WTC11 (cell line): ENCODE data around the gene ARAP2. TPM values are rescaled to one million over a fixed set of nuclear protein-coding genes. Genes with fewer than 3 reads are reported as not detected.

ENCODE experiments used
- ATAC-seq: fragments of 200-7000 bp; cut with Tn5 transposase; 2 replicates; pipeline ENCODE4 v1.10.0; 2021; ENCODE audit warnings: mild to moderate bottlenecking, moderate library complexity
- CTCF ChIA-PET: fragments of 300-600 bp; sonication (Branson Sonifier 250); formaldehyde crosslinking; loops from one replicate; lab custom pipeline; 2021; ENCODE audit warnings: antibody characterized with exemption; lab: Charles Lee
- POLR2A ChIA-PET: fragments of 350-600 bp; sonication (Branson Sonifier 250); formaldehyde crosslinking; loops from one replicate; lab custom pipeline; 2021; ENCODE audit warnings: antibody characterized with exemption; lab: Charles Lee
- DNase-seq: peaks from one replicate; pipeline ENCODE4 v3.0.0; 2021; ENCODE audit warnings: low spot score
- H3K27ac Mint-ChIP-seq: 2 replicates; pipeline ENCODE4 v1.8.0; 2021; ENCODE audit warnings: mixed read lengths
- H3K27me3 Mint-ChIP-seq: 2 replicates; pipeline ENCODE4 v1.8.0; 2021; ENCODE audit warnings: low read depth, mild to moderate bottlenecking, moderate library complexity, mixed read lengths
- H3K36me3 Mint-ChIP-seq: 2 replicates; pipeline ENCODE4 v1.8.0; 2021; ENCODE audit warnings: mixed read lengths
- H3K4me1 Mint-ChIP-seq: 2 replicates; pipeline ENCODE4 v1.8.0; 2022; ENCODE audit warnings: mixed read lengths
- H3K4me3 Mint-ChIP-seq: 2 replicates; pipeline ENCODE4 v1.8.0; 2021; ENCODE audit warnings: mild to moderate bottlenecking, moderate library complexity, mixed read lengths
- H3K9me3 Mint-ChIP-seq: 2 replicates; pipeline ENCODE4 v1.8.0; 2021; ENCODE audit warnings: mixed read lengths
- ARID4B ChIP-seq: sonication (generic); formaldehyde crosslinking; IDR thresholded peaks from 2 replicates; pipeline ENCODE4 v1.8.0; 2023; ENCODE audit warnings: missing genetic modification reagents, mild to moderate bottlenecking, borderline replicate concordance
- ATF6 ChIP-seq: sonication (generic); formaldehyde crosslinking; IDR thresholded peaks from 2 replicates; pipeline ENCODE4 v1.8.1; 2023; ENCODE audit warnings: mild to moderate bottlenecking, missing genetic modification reagents
- CREB1 ChIP-seq: sonication (generic); formaldehyde crosslinking; IDR thresholded peaks from 2 replicates; pipeline ENCODE4 v1.8.0; 2023; ENCODE audit warnings: mild to moderate bottlenecking, missing genetic modification reagents
- CTCF ChIP-seq: fragments of 200-600 bp; IDR thresholded peaks from 2 replicates; pipeline ENCODE4 v1.8.0; 2022; ENCODE audit warnings: antibody characterized with exemption
- E2F1 ChIP-seq: sonication (generic); formaldehyde crosslinking; IDR thresholded peaks from 2 replicates; pipeline ENCODE4 v1.8.0; 2022; ENCODE audit warnings: mild to moderate bottlenecking, missing genetic modification reagents
- E2F4 ChIP-seq: sonication (generic); formaldehyde crosslinking; IDR thresholded peaks from 2 replicates; pipeline ENCODE4 v1.8.1; 2022; ENCODE audit warnings: low read depth, mild to moderate bottlenecking, moderate library complexity, missing genetic modification reagents, borderline replicate concordance
- EMX1 ChIP-seq: fragments of 250-450 bp; sonication (Bioruptor Pico); IDR thresholded peaks from 2 replicates; pipeline ENCODE4 v1.8.0; 2021; ENCODE audit warnings: mild to moderate bottlenecking
- ESRRA ChIP-seq: sonication (generic); formaldehyde crosslinking; IDR thresholded peaks from 2 replicates; pipeline ENCODE4 v1.8.1; 2022; ENCODE audit warnings: mild to moderate bottlenecking, missing genetic modification reagents, borderline replicate concordance
- ETV6 ChIP-seq: sonication (generic); formaldehyde crosslinking; IDR thresholded peaks from 2 replicates; pipeline ENCODE4 v1.8.1; 2022; ENCODE audit warnings: mild to moderate bottlenecking, missing genetic modification reagents
- GTF2I ChIP-seq: fragments of 250-450 bp; sonication (Bioruptor Pico); conservative IDR thresholded peaks from 2 replicates; pipeline ENCODE4 v1.4.0; 2021; ENCODE audit warnings: mild to moderate bottlenecking
- JUN ChIP-seq: sonication (generic); formaldehyde crosslinking; IDR thresholded peaks from 2 replicates; pipeline ENCODE4 v1.8.0; 2023; ENCODE audit warnings: mild to moderate bottlenecking, missing genetic modification reagents
- MLX ChIP-seq: sonication (generic); formaldehyde crosslinking; IDR thresholded peaks from 2 replicates; pipeline ENCODE4 v1.8.1; 2023; ENCODE audit warnings: mild to moderate bottlenecking, missing genetic modification reagents, moderate library complexity
- MXD4 ChIP-seq: fragments of 250-450 bp; sonication (Bioruptor Pico); IDR thresholded peaks from 2 replicates; pipeline ENCODE4 v1.8.0; 2021; ENCODE audit warnings: mild to moderate bottlenecking, moderate library complexity, borderline replicate concordance
- MYBL2 ChIP-seq: sonication (generic); formaldehyde crosslinking; IDR thresholded peaks from 2 replicates; pipeline ENCODE4 v1.8.1; 2023; ENCODE audit warnings: mild to moderate bottlenecking, moderate library complexity, missing genetic modification reagents
- RORB ChIP-seq: fragments of 250-450 bp; sonication (Bioruptor Pico); IDR thresholded peaks from 2 replicates; pipeline ENCODE4 v1.9.0; 2021; ENCODE audit warnings: mild to moderate bottlenecking
- TEAD1 ChIP-seq: sonication (generic); formaldehyde crosslinking; IDR thresholded peaks from 2 replicates; pipeline ENCODE4 v1.8.0; 2022; ENCODE audit warnings: mild to moderate bottlenecking, missing genetic modification reagents
- TEAD4 ChIP-seq: sonication (generic); formaldehyde crosslinking; IDR thresholded peaks from 2 replicates; pipeline ENCODE4 v1.8.0; 2022; ENCODE audit warnings: mild to moderate bottlenecking, missing genetic modification reagents
- USF2 ChIP-seq: sonication (generic); formaldehyde crosslinking; IDR thresholded peaks from 2 replicates; pipeline ENCODE4 v1.8.1; 2023; ENCODE audit warnings: mild to moderate bottlenecking, missing genetic modification reagents, moderate library complexity
- ZNF121 ChIP-seq: sonication (generic); formaldehyde crosslinking; IDR thresholded peaks from 2 replicates; pipeline ENCODE4 v1.8.0; 2023; ENCODE audit warnings: missing genetic modification reagents
- ZNF423 ChIP-seq: fragments of 250-450 bp; sonication (Bioruptor Pico); IDR thresholded peaks from 2 replicates; pipeline ENCODE4 v2.1.2; 2022; ENCODE audit warnings: mild to moderate bottlenecking, moderate library complexity
- total RNA-seq: library from RNA; stranded (reverse); gene quantifications from 3 replicates; pipeline ENCODE4 v1.2.3, GENCODE V29; 2021
- TF ChIP-seq, protein P1 (sequence below): fragments of 250-450 bp; sonication (Bioruptor Pico); IDR thresholded peaks from 2 replicates; pipeline ENCODE4 v1.9.0; 2021; ENCODE audit warnings: moderate library complexity, mild to moderate bottlenecking, inconsistent platforms, borderline replicate concordance

ARAP2 gene
- total RNA-seq, 1 experiment from 2014 or later = 1.0 TPM

GRCh38 chr4:36086261-36086786 lies 158.0 kb downstream of the ARAP2 start (continued):
- TF ChIP-seq E2F1 (CRISPR knock-in tag) (no peak), ARID4B (CRISPR knock-in tag) (no peak), ZNF121 (no peak), ATF6 (no peak), USF2 (CRISPR knock-in tag) (no peak), ETV6 (CRISPR knock-in tag) (no peak), MLX (CRISPR knock-in tag) (no peak), CREB1 (CRISPR knock-in tag) (no peak)
- TF ChIP-seq, protein P1, sequence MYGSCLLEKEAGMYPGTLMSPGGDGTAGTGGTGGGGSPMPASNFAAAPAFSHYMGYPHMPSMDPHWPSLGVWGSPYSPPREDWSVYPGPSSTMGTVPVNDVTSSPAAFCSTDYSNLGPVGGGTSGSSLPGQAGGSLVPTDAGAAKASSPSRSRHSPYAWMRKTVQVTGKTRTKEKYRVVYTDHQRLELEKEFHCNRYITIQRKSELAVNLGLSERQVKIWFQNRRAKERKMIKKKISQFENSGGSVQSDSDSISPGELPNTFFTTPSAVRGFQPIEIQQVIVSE (CRISPR knock-in tag) = no peak

DNA sequence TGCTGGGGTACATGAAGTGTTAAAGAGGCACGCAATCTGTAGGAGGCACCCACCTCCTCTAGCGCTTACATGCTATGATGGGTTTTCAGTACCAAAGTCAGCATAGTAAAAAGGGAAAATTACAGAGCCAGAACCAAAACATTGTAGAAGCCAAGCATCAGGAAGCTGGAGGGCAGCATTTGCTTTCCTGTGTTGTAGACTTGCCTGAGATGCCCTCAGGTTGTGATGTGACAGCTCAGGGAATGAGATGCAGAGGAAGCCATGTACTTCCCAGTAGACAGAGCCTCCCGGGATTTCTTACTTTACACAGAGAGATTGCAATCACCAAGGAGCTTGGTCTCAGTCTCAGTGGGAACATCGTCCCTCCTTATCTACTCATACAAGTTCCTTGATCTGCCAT lies 161.5 kb downstream of the ARAP2 start:
- ChIA-PET CTCF (no interaction called here), POLR2A (no interaction called here)
- ATAC-seq (no peak), DNase-seq (no peak)
- H3K27ac Mint-ChIP-seq = no peak overlapping the region
- TF ChIP-seq JUN (CRISPR knock-in tag) (no peak), E2F4 (no peak)
- no peaks in the 10 kb centered on the region for H3K9me3 Mint-ChIP-seq
- H3K4me1 Mint-ChIP-seq = peaks cover 2% of the 10 kb centered on the region; the same call in 1 of the 2 replicates
- H3K4me3 Mint-ChIP-seq = no peak overlapping the region
- no peaks in the 10 kb centered on the region for H3K27me3 Mint-ChIP-seq
- no peaks in the 10 kb centered on the region for H3K36me3 Mint-ChIP-seq

DNA sequence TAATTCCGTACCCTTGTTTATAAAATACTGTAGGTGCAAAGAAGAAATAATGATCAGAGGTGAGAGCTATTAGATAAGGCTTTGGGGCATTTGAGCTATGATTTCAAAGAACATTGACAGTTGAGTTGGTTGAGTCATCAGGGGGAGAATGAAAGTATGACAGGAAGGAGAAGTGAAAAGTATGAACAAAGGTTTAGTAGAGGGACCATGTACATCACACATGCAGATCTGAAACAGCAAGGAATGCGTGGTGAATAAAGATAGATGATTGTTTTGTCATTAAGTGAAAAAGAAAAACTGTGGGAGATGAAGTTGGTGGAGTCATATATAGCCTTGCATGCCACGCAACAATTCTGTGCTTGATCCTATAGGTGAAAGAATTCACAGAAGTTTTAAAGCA lies 163.1 kb downstream of the ARAP2 start:
- CTCF ChIA-PET = no interaction called here
- peaks cover 1% of the 10 kb centered on the region; the same call in 1 of the 2 replicates for H3K4me1 Mint-ChIP-seq

More for the DNA sequence above, 163.1 kb downstream of the ARAP2 start:
- POLR2A ChIA-PET = no interaction called here
- Mint-ChIP-seq H3K27me3 (no peaks in the 10 kb centered on the region), H3K36me3 (no peaks in the 10 kb centered on the region), H3K27ac (no peak overlapping the region), H3K9me3 (no peaks in the 10 kb centered on the region), H3K4me3 (no peak overlapping the region)
- TF ChIP-seq MXD4 (CRISPR knock-in tag) (no peak), TEAD1 (CRISPR knock-in tag) (no peak), GTF2I (no peak), EMX1 (CRISPR knock-in tag) (no peak), ESRRA (CRISPR knock-in tag) (no peak), MLX (CRISPR knock-in tag) (no peak), CTCF (no peak), ZNF423 (no peak), TEAD4 (CRISPR knock-in tag) (no peak), RORB (no peak), MYBL2 (CRISPR knock-in tag) (no peak)
- DNase-seq (no peak), ATAC-seq (no peak)
